ENCODE data around the gene PLCH2.

DNA sequence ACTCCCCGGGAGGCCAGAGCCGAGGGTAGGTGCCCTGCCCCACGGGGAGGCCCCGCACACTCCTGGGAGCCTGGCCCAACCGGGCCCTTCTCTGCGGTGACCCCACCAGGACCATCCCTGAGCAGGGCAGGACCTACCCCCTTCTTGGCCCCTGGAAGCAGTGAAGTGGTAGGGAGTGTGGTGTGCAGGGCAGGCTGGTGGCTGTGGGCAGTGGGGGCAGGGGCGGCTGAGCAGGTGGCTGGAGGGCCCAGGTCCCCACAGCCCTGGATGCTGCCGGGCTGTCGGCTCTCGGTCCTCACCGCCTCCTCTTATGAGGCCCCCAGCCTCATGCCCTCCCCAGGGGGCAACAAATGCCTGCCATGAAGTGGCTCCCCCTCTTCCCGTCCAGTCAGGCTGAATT, 19.5 kb downstream of the PLCH2 start:
- no peak for TF ChIP-seq POLR2A (IDR thresholded peaks at IDR 0.05; ENCODE audit: low read depth, low read length)
- TF ChIP-seq, protein P1, sequence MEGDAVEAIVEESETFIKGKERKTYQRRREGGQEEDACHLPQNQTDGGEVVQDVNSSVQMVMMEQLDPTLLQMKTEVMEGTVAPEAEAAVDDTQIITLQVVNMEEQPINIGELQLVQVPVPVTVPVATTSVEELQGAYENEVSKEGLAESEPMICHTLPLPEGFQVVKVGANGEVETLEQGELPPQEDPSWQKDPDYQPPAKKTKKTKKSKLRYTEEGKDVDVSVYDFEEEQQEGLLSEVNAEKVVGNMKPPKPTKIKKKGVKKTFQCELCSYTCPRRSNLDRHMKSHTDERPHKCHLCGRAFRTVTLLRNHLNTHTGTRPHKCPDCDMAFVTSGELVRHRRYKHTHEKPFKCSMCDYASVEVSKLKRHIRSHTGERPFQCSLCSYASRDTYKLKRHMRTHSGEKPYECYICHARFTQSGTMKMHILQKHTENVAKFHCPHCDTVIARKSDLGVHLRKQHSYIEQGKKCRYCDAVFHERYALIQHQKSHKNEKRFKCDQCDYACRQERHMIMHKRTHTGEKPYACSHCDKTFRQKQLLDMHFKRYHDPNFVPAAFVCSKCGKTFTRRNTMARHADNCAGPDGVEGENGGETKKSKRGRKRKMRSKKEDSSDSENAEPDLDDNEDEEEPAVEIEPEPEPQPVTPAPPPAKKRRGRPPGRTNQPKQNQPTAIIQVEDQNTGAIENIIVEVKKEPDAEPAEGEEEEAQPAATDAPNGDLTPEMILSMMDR (IDR thresholded peaks at IDR 0.05; ENCODE audit: extremely low read depth in 1 of 2, insufficient read depth in 1 of 2, low read depth in 1 of 2, low read length in 2 of 2), result no peak
- TF ChIP-seq MAX (IDR thresholded peaks at IDR 0.05; ENCODE audit: insufficient read depth, insufficient read length), result no peak
- no peak for TF ChIP-seq EZH2 (IDR thresholded peaks at IDR 0.05; ENCODE audit: borderline replicate concordance, low read depth, low read length, severe bottlenecking)
- TF ChIP-seq POLR2AphosphoS5 (IDR thresholded peaks at IDR 0.05; ENCODE audit: insufficient read depth, low read depth, low read length), result no peak

All from endothelial cell of umbilical vein (primary cell).